GM12875 (cell line): ENCODE data around the gene NTN4.

ENCODE experiments used
- H3K4me3 ChIP-seq: one replicate; pipeline ENCODE4 v1.5.1; 2011; ENCODE audit warnings: low read depth, low read length, control low read depth
- TF ChIP-seq, protein P1 (sequence below): IDR thresholded peaks from 2 replicates; pipeline ENCODE4 v1.5.1; 2011; ENCODE audit warnings: low read depth, mild to moderate bottlenecking, control low read depth, inconsistent platforms, low read length, moderate library complexity, borderline replicate concordance; ENCODE audit not compliant: insufficient read depth

NTN4 gene

GRCh38 chr12:95808146-95808545 is 17.6 kb upstream of the NTN4 start:
- TF ChIP-seq, protein P1, sequence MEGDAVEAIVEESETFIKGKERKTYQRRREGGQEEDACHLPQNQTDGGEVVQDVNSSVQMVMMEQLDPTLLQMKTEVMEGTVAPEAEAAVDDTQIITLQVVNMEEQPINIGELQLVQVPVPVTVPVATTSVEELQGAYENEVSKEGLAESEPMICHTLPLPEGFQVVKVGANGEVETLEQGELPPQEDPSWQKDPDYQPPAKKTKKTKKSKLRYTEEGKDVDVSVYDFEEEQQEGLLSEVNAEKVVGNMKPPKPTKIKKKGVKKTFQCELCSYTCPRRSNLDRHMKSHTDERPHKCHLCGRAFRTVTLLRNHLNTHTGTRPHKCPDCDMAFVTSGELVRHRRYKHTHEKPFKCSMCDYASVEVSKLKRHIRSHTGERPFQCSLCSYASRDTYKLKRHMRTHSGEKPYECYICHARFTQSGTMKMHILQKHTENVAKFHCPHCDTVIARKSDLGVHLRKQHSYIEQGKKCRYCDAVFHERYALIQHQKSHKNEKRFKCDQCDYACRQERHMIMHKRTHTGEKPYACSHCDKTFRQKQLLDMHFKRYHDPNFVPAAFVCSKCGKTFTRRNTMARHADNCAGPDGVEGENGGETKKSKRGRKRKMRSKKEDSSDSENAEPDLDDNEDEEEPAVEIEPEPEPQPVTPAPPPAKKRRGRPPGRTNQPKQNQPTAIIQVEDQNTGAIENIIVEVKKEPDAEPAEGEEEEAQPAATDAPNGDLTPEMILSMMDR, result no peak
- H3K4me3 ChIP-seq, result no peak overlapping the region

DNA sequence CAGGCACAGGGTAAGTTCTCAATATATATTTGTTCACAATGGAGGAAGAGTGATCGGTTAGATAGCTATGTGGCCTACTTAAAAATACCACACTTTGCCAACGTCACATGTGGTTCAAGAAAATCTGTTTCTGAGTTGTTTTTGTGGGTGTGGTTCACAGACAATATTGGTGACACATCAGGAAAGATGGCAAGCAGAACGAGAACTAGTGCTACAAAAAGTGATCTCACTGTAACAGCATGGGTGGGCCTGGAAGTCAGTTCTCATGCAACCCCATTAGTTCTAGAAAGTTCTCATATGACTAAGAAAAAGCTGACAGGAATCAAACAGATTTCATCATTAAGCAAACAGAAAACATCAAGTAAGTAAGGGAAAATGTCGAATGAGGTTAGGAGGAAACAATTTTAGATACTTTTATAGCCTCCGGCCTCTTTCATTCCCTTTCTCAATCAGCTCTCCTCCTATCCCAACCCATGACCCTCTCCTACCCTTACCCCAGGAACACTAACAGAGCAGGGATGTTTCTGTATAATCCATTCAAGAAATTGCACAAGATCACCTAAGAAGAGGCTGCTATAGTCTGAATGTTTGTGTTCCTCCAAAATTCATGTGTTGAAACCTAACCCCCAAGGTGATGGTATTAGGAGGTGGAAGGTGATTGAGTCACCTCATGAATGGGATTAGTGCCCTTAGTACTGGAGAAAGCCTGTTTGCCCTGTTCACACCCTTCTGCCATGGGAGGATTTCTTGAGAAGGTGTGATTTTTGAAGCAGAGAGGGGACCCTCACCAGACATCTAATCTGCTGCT is 15.5 kb upstream of the NTN4 start:
- TF ChIP-seq, protein P1, result no peak
- no peak overlapping the region for H3K4me3 ChIP-seq

- no peak overlapping the region for H3K4me3 ChIP-seq
- TF ChIP-seq, protein P1, result no peak
Observed at GRCh38 chr12:95804291-95804690, 13.7 kb upstream of the NTN4 start.

GRCh38 chr12:95803817-95804216 is 13.3 kb upstream of the NTN4 start:
- TF ChIP-seq, protein P1, result no peak
- H3K4me3 ChIP-seq, result no peak overlapping the region

- TF ChIP-seq, protein P1, result no peak
- no peak overlapping the region for H3K4me3 ChIP-seq
Observed at GRCh38 chr12:95802482-95803270, 12.1 kb upstream of the NTN4 start.

DNA sequence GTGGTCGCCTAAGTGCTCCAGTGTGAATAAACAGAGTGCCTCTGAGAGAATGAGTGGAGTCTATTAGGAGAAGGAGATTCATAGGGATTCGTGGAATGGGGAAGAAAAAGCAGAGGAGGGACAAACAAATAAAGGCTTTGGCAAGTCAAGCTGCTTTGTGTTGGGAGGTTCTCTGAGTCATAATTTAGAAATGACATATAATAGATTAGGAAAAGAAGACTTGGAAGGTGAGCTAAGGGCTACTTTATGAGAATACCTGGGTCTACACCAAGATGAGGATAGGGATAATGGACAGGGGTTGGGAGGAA is 6.4 kb upstream of the NTN4 start:
- TF ChIP-seq, protein P1, result no peak
- H3K4me3 ChIP-seq, result no peak overlapping the region
